A673 (cell line): Measurements from ENCODE around the gene LDB2. TPM values are rescaled to one million over a fixed set of nuclear protein-coding genes. Genes with fewer than 3 reads are reported as not detected.

ENCODE experiments used
- BruUV-seq: library from RNA; stranded (reverse); fragments of 400-500 nt; replicated peaks from 2 replicates; lab custom pipeline; 2021; lab: Mats Ljungman, UMichigan
- CTCF ChIA-PET: fragments of 300-600 bp; sonication (Branson Sonifier 250); formaldehyde crosslinking; loops from one replicate; lab custom pipeline; 2022; ENCODE audit warnings: antibody characterized with exemption; lab: Charles Lee
- POLR2A ChIA-PET: fragments of 300-600 bp; sonication (Branson Sonifier 250); formaldehyde crosslinking; loops from one replicate; lab custom pipeline; 2022; ENCODE audit warnings: antibody characterized with exemption; ENCODE audit not compliant: low non-redundant PET; lab: Charles Lee
- DNase-seq: peaks from one replicate; pipeline ENCODE4 v3.0.0-alpha.2; 2015; ENCODE audit warnings: low spot score
- H3K27ac ChIP-seq: fragments of 200-600 bp; sonication (generic); 2 replicates; pipeline ENCODE4 v1.5.1; 2016; ENCODE audit warnings: mixed run types, low read depth, mild to moderate bottlenecking, mixed read lengths, antibody characterized with exemption, low read length; ENCODE audit not compliant: poor library complexity, severe bottlenecking
- H3K27me3 ChIP-seq: fragments of 200-600 bp; sonication (generic); replicated peaks from 2 replicates; pipeline ENCODE4 v1.6.1; 2017; ENCODE audit warnings: mixed run types, low read depth, mild to moderate bottlenecking, mixed read lengths, antibody characterized with exemption, low read length; ENCODE audit not compliant: insufficient read depth, poor library complexity
- H3K36me3 ChIP-seq: fragments of 200-600 bp; sonication (generic); 2 replicates; pipeline ENCODE4 v1.6.1; 2016; ENCODE audit warnings: mixed run types, mild to moderate bottlenecking, mixed read lengths, antibody characterized with exemption, low read length; ENCODE audit not compliant: insufficient read depth, poor library complexity, severe bottlenecking
- H3K4me1 ChIP-seq: fragments of 200-600 bp; sonication (generic); 2 replicates; pipeline ENCODE4 v1.6.1; 2017; ENCODE audit warnings: mixed run types, mild to moderate bottlenecking, mixed read lengths, antibody characterized with exemption, low read length; ENCODE audit not compliant: insufficient read depth, poor library complexity, severe bottlenecking
- H3K4me3 ChIP-seq: fragments of 200-600 bp; sonication (generic); 2 replicates; pipeline ENCODE4 v1.5.1; 2016; ENCODE audit warnings: low read depth, mixed run types, mild to moderate bottlenecking, mixed read lengths, low read length; ENCODE audit not compliant: poor library complexity, severe bottlenecking
- H3K9me3 ChIP-seq: fragments of 200-600 bp; sonication (generic); 2 replicates; pipeline ENCODE4 v1.6.1; 2016; ENCODE audit warnings: mixed run types, low read depth, mild to moderate bottlenecking, mixed read lengths, antibody characterized with exemption, low read length; ENCODE audit not compliant: poor library complexity, severe bottlenecking
- CTCF ChIP-seq: fragments of 300-800, 200-600 bp; sonication (generic); conservative IDR thresholded peaks from 2 replicates; pipeline ENCODE4 v1.5.1; 2017; ENCODE audit warnings: low read depth, mild to moderate bottlenecking, antibody characterized with exemption, low read length, moderate library complexity, mixed read lengths
- EZH2 ChIP-seq: fragments of 200-600 bp; sonication (generic); IDR thresholded peaks from 2 replicates; pipeline ENCODE4 v1.6.1; 2017; ENCODE audit warnings: borderline replicate concordance, low read depth, mild to moderate bottlenecking, mixed read lengths, antibody characterized with exemption, low read length; ENCODE audit not compliant: poor library complexity, severe bottlenecking
- intact Hi-C: fragments of 100-400 bp; cut with micrococcal nuclease; formaldehyde crosslinking; loops from one replicate; pipeline ENCODE4 v1.10.0; 2022; ENCODE audit not compliant: unreplicated experiment
- total RNA-seq: library from RNA; stranded (reverse); gene quantifications from 2 replicates; pipeline ENCODE4 v1.2.3, GENCODE V29; 2021

Gene LDB2
- total RNA-seq, 1 experiment from 2014 or later: 47.4 TPM

- no peak overlapping the region for H3K4me3 ChIP-seq
- DNase-seq: peak; percentile 89
- H3K27me3 ChIP-seq: no peaks in the 10 kb centered on the region
- no TSS peak for BruUV-seq
- ChIA-PET CTCF (no interaction called here), POLR2A (interaction anchor here (0.6 kb wide), 1 partner anchor 617 kb away, joined by 3 read pairs; no protein-coding TSS in a partner anchor)
- peak overlapping the region; percentile 38 for H3K27ac ChIP-seq
- peaks cover 8% of the 10 kb centered on the region for H3K9me3 ChIP-seq
- intact Hi-C loops: no loop called here
- peaks cover 54% of the 10 kb centered on the region for H3K4me1 ChIP-seq
- H3K36me3 ChIP-seq: peaks cover 7% of the 10 kb centered on the region
- TF ChIP-seq CTCF (no peak), EZH2 (no peak)
These were observed 86.4 kb downstream of the LDB2 start for GRCh38 chr4:16812041-16812440.

DNA sequence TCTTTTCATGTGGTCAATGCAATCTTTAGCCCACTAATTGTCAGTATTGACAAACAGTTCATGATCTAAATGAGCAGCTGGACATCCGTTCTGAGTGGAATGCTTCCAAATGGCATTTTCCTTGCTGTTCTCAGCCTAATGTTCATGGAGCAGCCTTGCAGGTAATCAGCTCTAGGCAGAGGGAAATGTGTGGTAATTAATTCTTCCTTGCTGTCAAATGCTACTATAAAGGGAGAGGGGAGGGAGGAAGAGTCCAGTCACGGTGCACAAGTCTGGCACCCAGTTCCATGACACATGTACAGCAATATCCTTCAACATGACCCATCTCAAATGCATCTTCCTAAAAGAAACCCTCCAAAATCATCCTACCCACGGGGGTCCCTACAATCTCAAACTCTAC lies 88.5 kb downstream of the LDB2 start:
- Histone ChIP-seq H3K4me3 (no peak overlapping the region), H3K27ac (no peak overlapping the region), H3K36me3 (peaks cover 7% of the 10 kb centered on the region), H3K9me3 (peaks cover 8% of the 10 kb centered on the region), H3K4me1 (peaks cover 47% of the 10 kb centered on the region), H3K27me3 (no peaks in the 10 kb centered on the region)
- no TSS peak for BruUV-seq
- intact Hi-C loops: no loop called here
- ChIA-PET CTCF (no interaction called here), POLR2A (no interaction called here)
- DNase-seq: no peak
- TF ChIP-seq EZH2 (no peak), CTCF (no peak)

DNA sequence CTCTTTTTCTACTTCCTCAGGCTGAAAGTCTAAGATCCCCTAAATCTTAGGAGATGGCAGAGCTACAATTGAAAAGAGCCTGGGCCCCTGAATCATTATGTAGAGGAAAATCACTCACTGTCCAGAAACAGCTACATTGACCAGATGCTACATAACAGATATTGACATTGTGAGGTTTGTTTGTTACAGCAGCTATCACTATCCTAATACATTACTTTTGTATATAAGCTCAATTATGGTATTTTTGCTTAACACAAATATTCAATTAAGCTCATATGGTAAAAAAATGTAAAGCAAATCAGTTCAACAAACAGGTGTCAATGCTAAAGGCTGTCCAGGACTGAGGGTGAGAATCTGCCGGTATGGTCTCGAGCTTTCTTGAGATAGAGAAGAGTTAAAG lies 89.4 kb downstream of the LDB2 start:
- DNase-seq: no peak
- H3K27ac ChIP-seq: no peak overlapping the region
- H3K27me3 ChIP-seq: no peaks in the 10 kb centered on the region
- no peak overlapping the region for H3K4me3 ChIP-seq
- H3K4me1 ChIP-seq: peaks cover 38% of the 10 kb centered on the region
- H3K9me3 ChIP-seq: peaks cover 8% of the 10 kb centered on the region
- CTCF ChIA-PET: no interaction called here
- intact Hi-C loops: no loop called here
- POLR2A ChIA-PET: interaction anchor here (0.6 kb wide), 1 partner anchor 102 kb away, joined by 3 read pairs; no protein-coding TSS in a partner anchor
- TF ChIP-seq CTCF: no peak
- TF ChIP-seq EZH2: no peak
- BruUV-seq: no TSS peak
- H3K36me3 ChIP-seq: peaks cover 7% of the 10 kb centered on the region
